Panc1 (cell line): ENCODE results near the gene NXPH1.

ENCODE experiments used
- CTCF ChIP-seq: fragments of 450-650 bp; IDR thresholded peaks from 2 replicates; pipeline ENCODE4 v1.5.1; 2017; ENCODE audit warnings: mild to moderate bottlenecking
- POLR2AphosphoS5 ChIP-seq: IDR thresholded peaks from 2 replicates; pipeline ENCODE4 v1.6.1; 2012; ENCODE audit warnings: mild to moderate bottlenecking, low read depth, low read length, moderate library complexity
- SIN3A ChIP-seq: IDR thresholded peaks from 2 replicates; pipeline ENCODE4 v1.6.1; 2012; ENCODE audit warnings: low read depth, mild to moderate bottlenecking, low read length, moderate library complexity, borderline replicate concordance; ENCODE audit not compliant: insufficient read depth
- TCF7L2 ChIP-seq: IDR thresholded peaks from 2 replicates; pipeline ENCODE4 v1.6.1; 2011; ENCODE audit warnings: mild to moderate bottlenecking, low read depth, low read length, inconsistent platforms
- TF ChIP-seq, protein P1 (sequence below), 2 experiments: IDR thresholded peaks; 2 replicates each; pipeline ENCODE4 v1.6.1; 2011 to 2012; ENCODE audit warnings: low read depth in 2 of 2, control low read depth in 1 of 2, low read length in 1 of 2, mild to moderate bottlenecking in 1 of 2, moderate library complexity in 1 of 2; ENCODE audit not compliant: insufficient read depth in 1 of 2

DNA sequence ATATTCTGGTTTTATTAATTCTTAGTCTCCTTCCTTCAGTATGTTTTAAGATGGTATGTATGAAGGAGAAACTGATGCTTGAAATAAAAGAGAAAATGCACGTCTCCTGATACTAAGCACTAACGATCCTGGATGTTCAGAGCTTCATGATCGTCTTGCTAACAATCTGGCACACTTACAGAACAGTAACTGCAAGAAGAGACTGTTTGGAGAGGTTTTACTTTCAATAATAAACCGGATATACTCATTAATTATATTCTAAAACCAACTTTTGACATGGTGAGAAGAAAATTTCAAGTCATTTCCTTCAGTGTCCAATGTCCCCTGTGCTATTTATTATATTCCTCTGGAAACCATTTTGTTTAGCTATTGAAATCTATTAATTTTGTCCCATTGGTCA, 251.0 kb downstream of the NXPH1 start:
- TF ChIP-seq POLR2AphosphoS5: no peak
- no peak for TF ChIP-seq CTCF
- TF ChIP-seq TCF7L2: no peak
- TF ChIP-seq, protein P1, sequence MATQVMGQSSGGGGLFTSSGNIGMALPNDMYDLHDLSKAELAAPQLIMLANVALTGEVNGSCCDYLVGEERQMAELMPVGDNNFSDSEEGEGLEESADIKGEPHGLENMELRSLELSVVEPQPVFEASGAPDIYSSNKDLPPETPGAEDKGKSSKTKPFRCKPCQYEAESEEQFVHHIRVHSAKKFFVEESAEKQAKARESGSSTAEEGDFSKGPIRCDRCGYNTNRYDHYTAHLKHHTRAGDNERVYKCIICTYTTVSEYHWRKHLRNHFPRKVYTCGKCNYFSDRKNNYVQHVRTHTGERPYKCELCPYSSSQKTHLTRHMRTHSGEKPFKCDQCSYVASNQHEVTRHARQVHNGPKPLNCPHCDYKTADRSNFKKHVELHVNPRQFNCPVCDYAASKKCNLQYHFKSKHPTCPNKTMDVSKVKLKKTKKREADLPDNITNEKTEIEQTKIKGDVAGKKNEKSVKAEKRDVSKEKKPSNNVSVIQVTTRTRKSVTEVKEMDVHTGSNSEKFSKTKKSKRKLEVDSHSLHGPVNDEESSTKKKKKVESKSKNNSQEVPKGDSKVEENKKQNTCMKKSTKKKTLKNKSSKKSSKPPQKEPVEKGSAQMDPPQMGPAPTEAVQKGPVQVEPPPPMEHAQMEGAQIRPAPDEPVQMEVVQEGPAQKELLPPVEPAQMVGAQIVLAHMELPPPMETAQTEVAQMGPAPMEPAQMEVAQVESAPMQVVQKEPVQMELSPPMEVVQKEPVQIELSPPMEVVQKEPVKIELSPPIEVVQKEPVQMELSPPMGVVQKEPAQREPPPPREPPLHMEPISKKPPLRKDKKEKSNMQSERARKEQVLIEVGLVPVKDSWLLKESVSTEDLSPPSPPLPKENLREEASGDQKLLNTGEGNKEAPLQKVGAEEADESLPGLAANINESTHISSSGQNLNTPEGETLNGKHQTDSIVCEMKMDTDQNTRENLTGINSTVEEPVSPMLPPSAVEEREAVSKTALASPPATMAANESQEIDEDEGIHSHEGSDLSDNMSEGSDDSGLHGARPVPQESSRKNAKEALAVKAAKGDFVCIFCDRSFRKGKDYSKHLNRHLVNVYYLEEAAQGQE (IDR thresholded peaks at IDR 0.05; ENCODE audit: insufficient read depth in 1 of 2, low read depth in 2 of 2, low read length in 1 of 2): no peak
- TF ChIP-seq SIN3A: no peak
